ENCODE data around the gene PHYH.

PHYH gene

DNA sequence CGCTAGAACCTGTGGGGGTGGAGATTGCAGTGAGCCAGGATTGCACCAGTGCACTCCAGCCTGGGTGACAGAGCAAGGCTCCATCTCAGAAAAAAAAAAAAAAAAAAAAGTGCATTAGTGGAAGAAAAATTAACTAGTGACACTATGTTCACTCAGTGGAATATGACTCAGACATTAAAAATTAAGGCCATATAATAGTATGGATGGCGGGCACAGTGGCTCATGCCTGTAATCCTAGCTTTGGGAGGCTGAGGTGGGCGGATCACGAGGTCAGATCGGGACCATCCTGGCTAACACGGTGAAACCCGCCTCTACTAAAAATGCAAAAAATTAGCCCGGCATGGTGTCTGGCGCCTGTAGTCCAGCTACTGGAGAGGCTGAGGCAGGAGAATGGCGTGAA is 3.4 kb downstream of the PHYH start:
- peaks cover 13% of the 10 kb centered on the region for H3K4me1 ChIP-seq (ENCODE audit: control insufficient read depth, insufficient read depth, low read depth, low read length)
- H3K18ac ChIP-seq (ENCODE audit: low read depth in 1 of 2, low read length in 2 of 2), result no peak overlapping the region
- H3K36me3 ChIP-seq (ENCODE audit: control insufficient read depth in 1 of 2, insufficient read depth in 2 of 2, low read depth in 1 of 2, low read length in 2 of 2), result peaks cover 4 to 33% of the 10 kb centered on the region in 2 experiments
- H2BK15ac ChIP-seq (ENCODE audit: low read depth, poor library complexity, severe bottlenecking), result no peak overlapping the region
- H3K4me2 ChIP-seq (ENCODE audit: low read length, poor library complexity, severe bottlenecking), result no peak overlapping the region
- 93% methylated on average over 10 of the region's 10 CpGs for WGBS
- no peaks in the 10 kb centered on the region for H3K9me3 ChIP-seq (ENCODE audit: control insufficient read depth, low read length)
- no peak overlapping the region for H2BK120ac ChIP-seq (ENCODE audit: low read depth, low read length)
- peaks cover 1% of the 10 kb centered on the region for H3K79me1 ChIP-seq (replicated peaks; ENCODE audit: low read length, poor library complexity, severe bottlenecking)
- no peak overlapping the region for H3K4ac ChIP-seq (ENCODE audit: low read depth in 1 of 2, low read length in 2 of 2)
- H3K23ac ChIP-seq (ENCODE audit: low read length in 2 of 2), result no peak overlapping the region
- H3K27me3 ChIP-seq (ENCODE audit: control insufficient read depth in 1 of 2, insufficient read depth in 1 of 2, low read length in 2 of 2), result no peaks in the 10 kb centered on the region
- H3K27ac ChIP-seq (ENCODE audit: low read length, poor library complexity, severe bottlenecking), result no peak overlapping the region
- no peak overlapping the region for H2AFZ ChIP-seq (ENCODE audit: low read depth, low read length)
- H4K91ac ChIP-seq (ENCODE audit: low read length), result no peak overlapping the region
- no peak overlapping the region for H3K14ac ChIP-seq (ENCODE audit: low read length in 2 of 2)
- no peak overlapping the region for H2BK12ac ChIP-seq (ENCODE audit: low read length in 2 of 2)
- no peak for DNase-seq
- no peak overlapping the region for H2AK5ac ChIP-seq (ENCODE audit: low read length, severe bottlenecking)
- H4K8ac ChIP-seq (ENCODE audit: low read length), result no peak overlapping the region
- no peak overlapping the region for H3K9ac ChIP-seq (ENCODE audit: low read length)
- H2BK5ac ChIP-seq (ENCODE audit: low read depth, low read length, poor library complexity, severe bottlenecking), result no peak overlapping the region
- H3K4me3 ChIP-seq (ENCODE audit: insufficient read depth in 1 of 2, low read depth in 1 of 2, low read length in 2 of 2), result no peak overlapping the region

DNA sequence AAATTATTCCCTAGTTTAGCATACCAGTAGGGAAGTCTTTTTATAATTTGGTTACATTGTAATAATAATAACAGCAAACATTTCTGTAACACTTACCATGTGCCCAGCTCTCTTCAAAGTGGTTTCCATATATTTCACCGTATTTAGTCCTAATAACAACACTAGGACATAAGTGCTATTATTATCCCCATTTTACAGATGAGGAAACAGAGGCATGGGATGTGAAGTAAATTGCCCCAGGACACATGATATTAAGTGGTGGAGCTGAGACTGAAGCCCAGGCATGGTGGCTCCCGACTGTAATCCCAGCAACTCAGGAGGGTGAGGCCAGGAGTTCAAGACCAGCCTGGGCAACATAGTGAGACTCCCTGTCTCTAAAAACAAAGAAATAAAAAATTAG is 5.1 kb downstream of the PHYH start:
- Histone ChIP-seq H3K4me2 (ENCODE audit: low read length, poor library complexity, severe bottlenecking) (no peak overlapping the region), H3K27me3 (ENCODE audit: control insufficient read depth in 1 of 2, insufficient read depth in 1 of 2, low read length in 2 of 2) (no peaks in the 10 kb centered on the region), H2BK12ac (ENCODE audit: low read length in 2 of 2) (no peak overlapping the region), H2AFZ (ENCODE audit: low read depth, low read length) (no peak overlapping the region), H3K4me1 (ENCODE audit: control insufficient read depth, insufficient read depth, low read depth, low read length) (peaks cover 10% of the 10 kb centered on the region), H3K79me1 (replicated peaks; ENCODE audit: low read length, poor library complexity, severe bottlenecking) (peaks cover 1% of the 10 kb centered on the region), H3K27ac (ENCODE audit: low read length, poor library complexity, severe bottlenecking) (no peak overlapping the region), H3K9ac (ENCODE audit: low read length) (no peak overlapping the region), H2BK15ac (ENCODE audit: low read depth, poor library complexity, severe bottlenecking) (no peak overlapping the region), H2AK5ac (ENCODE audit: low read length, severe bottlenecking) (no peak overlapping the region), H4K8ac (ENCODE audit: low read length) (no peak overlapping the region), H3K18ac (ENCODE audit: low read depth in 1 of 2, low read length in 2 of 2) (no peak overlapping the region), H3K9me3 (ENCODE audit: control insufficient read depth, low read length) (no peaks in the 10 kb centered on the region), H3K36me3 (ENCODE audit: control insufficient read depth in 1 of 2, insufficient read depth in 2 of 2, low read depth in 1 of 2, low read length in 2 of 2) (peaks cover 4 to 42% of the 10 kb centered on the region in 2 experiments), H3K4me3 (ENCODE audit: insufficient read depth in 1 of 2, low read depth in 1 of 2, low read length in 2 of 2) (no peak overlapping the region), H3K14ac (ENCODE audit: low read length in 2 of 2) (no peak overlapping the region), H4K91ac (ENCODE audit: low read length) (no peak overlapping the region), H2BK5ac (ENCODE audit: low read depth, low read length, poor library complexity, severe bottlenecking) (no peak overlapping the region), H3K4ac (ENCODE audit: low read depth in 1 of 2, low read length in 2 of 2) (no peak overlapping the region), H3K23ac (ENCODE audit: low read length in 2 of 2) (no peak overlapping the region), H2BK120ac (ENCODE audit: low read depth, low read length) (no peak overlapping the region)
- DNase-seq, result no peak
- 100% methylated on average over 1 of the region's 2 CpGs for WGBS

DNA sequence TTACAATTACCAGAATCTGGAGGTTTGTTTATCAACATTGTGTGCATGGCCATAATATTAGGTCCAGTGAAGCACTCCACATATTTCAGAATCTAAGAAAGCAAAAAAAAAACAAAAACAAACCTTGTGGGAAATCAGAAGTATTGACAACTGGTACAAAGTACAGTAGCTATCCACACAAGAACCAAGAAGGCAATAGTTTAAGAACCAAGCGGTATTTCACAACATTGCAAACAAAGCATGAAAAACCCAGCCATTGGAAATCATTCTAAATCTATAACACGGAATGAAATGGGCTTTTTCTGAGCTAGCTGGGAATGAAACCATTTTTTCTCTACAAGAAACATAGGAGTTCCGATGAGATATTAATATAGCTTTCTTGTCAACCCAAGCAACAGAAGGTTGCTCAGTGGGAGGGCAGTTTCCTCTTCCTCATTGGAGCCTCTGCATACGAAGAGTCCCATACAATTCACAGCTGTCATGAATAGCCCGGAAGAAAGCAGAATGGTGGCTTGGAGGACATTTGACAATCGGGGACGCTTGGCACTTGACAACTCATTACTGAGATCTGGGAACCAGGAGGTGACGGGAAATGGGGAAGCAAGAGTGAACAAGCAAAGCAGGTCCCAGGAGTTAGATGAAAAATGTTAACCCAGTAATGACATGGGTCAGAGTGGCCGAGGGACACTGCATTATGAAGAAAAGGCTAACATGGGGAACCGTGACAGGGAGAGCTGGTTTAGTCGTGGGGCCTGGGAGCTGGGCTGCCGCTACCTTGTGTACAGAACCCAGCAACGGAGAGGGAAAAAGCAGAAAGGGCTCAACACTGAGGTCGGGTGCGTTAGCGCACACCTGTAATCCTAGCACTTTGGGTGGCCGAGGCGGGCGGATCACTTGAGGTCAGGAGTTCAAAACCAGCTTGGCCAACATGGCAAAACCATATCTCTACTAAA is 7.8 kb downstream of the PHYH start:
- Histone ChIP-seq H2BK12ac (ENCODE audit: low read length in 2 of 2) (no peak overlapping the region), H3K4ac (ENCODE audit: low read depth in 1 of 2, low read length in 2 of 2) (no peak overlapping the region), H3K18ac (ENCODE audit: low read depth in 1 of 2, low read length in 2 of 2) (no peak overlapping the region), H2AK5ac (ENCODE audit: low read length, severe bottlenecking) (no peak overlapping the region), H3K36me3 (ENCODE audit: control insufficient read depth in 1 of 2, insufficient read depth in 2 of 2, low read depth in 1 of 2, low read length in 2 of 2) (peaks cover 7 to 61% of the 10 kb centered on the region in 2 experiments), H3K27ac (ENCODE audit: low read length, poor library complexity, severe bottlenecking) (no peak overlapping the region), H3K27me3 (ENCODE audit: control insufficient read depth in 1 of 2, insufficient read depth in 1 of 2, low read length in 2 of 2) (no peaks in the 10 kb centered on the region), H2BK120ac (ENCODE audit: low read depth, low read length) (no peak overlapping the region), H3K9me3 (ENCODE audit: control insufficient read depth, low read length) (no peaks in the 10 kb centered on the region), H3K4me2 (ENCODE audit: low read length, poor library complexity, severe bottlenecking) (no peak overlapping the region), H3K4me3 (ENCODE audit: insufficient read depth in 1 of 2, low read depth in 1 of 2, low read length in 2 of 2) (no peak overlapping the region), H3K4me1 (ENCODE audit: control insufficient read depth, insufficient read depth, low read depth, low read length) (peaks cover 7% of the 10 kb centered on the region), H3K79me1 (replicated peaks; ENCODE audit: low read length, poor library complexity, severe bottlenecking) (no peaks in the 10 kb centered on the region), H2BK15ac (ENCODE audit: low read depth, poor library complexity, severe bottlenecking) (no peak overlapping the region), H3K9ac (ENCODE audit: low read length) (no peak overlapping the region), H2AFZ (ENCODE audit: low read depth, low read length) (no peak overlapping the region), H2BK5ac (ENCODE audit: low read depth, low read length, poor library complexity, severe bottlenecking) (no peak overlapping the region), H3K23ac (ENCODE audit: low read length in 2 of 2) (no peak overlapping the region), H4K91ac (ENCODE audit: low read length) (no peak overlapping the region), H4K8ac (ENCODE audit: low read length) (no peak overlapping the region), H3K14ac (ENCODE audit: low read length in 2 of 2) (no peak overlapping the region)
- DNase-seq, result no peak
- 96% methylated on average over 19 of the region's 19 CpGs for WGBS

GRCh38 chr10:13291061-13291460 is 8.8 kb downstream of the PHYH start:
- Histone ChIP-seq H2BK15ac (ENCODE audit: low read depth, poor library complexity, severe bottlenecking) (no peak overlapping the region), H3K4ac (ENCODE audit: low read depth in 1 of 2, low read length in 2 of 2) (no peak overlapping the region), H3K36me3 (ENCODE audit: control insufficient read depth in 1 of 2, insufficient read depth in 2 of 2, low read depth in 1 of 2, low read length in 2 of 2) (peaks cover 7 to 69% of the 10 kb centered on the region in 2 experiments), H3K18ac (ENCODE audit: low read depth in 1 of 2, low read length in 2 of 2) (no peak overlapping the region), H3K27me3 (ENCODE audit: control insufficient read depth in 1 of 2, insufficient read depth in 1 of 2, low read length in 2 of 2) (no peaks in the 10 kb centered on the region), H3K27ac (ENCODE audit: low read length, poor library complexity, severe bottlenecking) (no peak overlapping the region), H2BK120ac (ENCODE audit: low read depth, low read length) (no peak overlapping the region), H4K8ac (ENCODE audit: low read length) (no peak overlapping the region), H3K9ac (ENCODE audit: low read length) (no peak overlapping the region), H3K9me3 (ENCODE audit: control insufficient read depth, low read length) (no peaks in the 10 kb centered on the region), H2AK5ac (ENCODE audit: low read length, severe bottlenecking) (no peak overlapping the region), H3K4me3 (ENCODE audit: insufficient read depth in 1 of 2, low read depth in 1 of 2, low read length in 2 of 2) (no peak overlapping the region), H4K91ac (ENCODE audit: low read length) (no peak overlapping the region), H3K79me1 (replicated peaks; ENCODE audit: low read length, poor library complexity, severe bottlenecking) (no peaks in the 10 kb centered on the region), H2AFZ (ENCODE audit: low read depth, low read length) (no peak overlapping the region), H2BK12ac (ENCODE audit: low read length in 2 of 2) (no peak overlapping the region), H3K4me2 (ENCODE audit: low read length, poor library complexity, severe bottlenecking) (no peak overlapping the region), H3K23ac (ENCODE audit: low read length in 2 of 2) (no peak overlapping the region), H3K4me1 (ENCODE audit: control insufficient read depth, insufficient read depth, low read depth, low read length) (peaks cover 1% of the 10 kb centered on the region), H3K14ac (ENCODE audit: low read length in 2 of 2) (no peak overlapping the region), H2BK5ac (ENCODE audit: low read depth, low read length, poor library complexity, severe bottlenecking) (no peak overlapping the region)
- 90% methylated on average over 2 of the region's 4 CpGs for WGBS
- DNase-seq, result no peak
